Choroid plexus epithelial cell (primary cell): ENCODE results near the gene SLC2A5.

Experiments used
- DNase-seq: peaks from one replicate; pipeline ENCODE4 v3.0.0-alpha.2; 2010; ENCODE audit warnings: low read depth
- H3K4me3 ChIP-seq: 2 replicates; pipeline ENCODE4 v1.5.1; 2011; ENCODE audit warnings: low read depth, mild to moderate bottlenecking, control low read depth, low read length, moderate library complexity
- CTCF ChIP-seq: conservative IDR thresholded peaks from 2 replicates; pipeline ENCODE4 v1.5.1; 2011; ENCODE audit warnings: low read depth, mild to moderate bottlenecking, control low read depth, inconsistent platforms, low read length, moderate library complexity

Gene SLC2A5

GRCh38 chr1:9069326-9070100 lies at the start of gene SLC2A5:
SLC2A5 (minus strand) TSS chr1:9069635; CDS start chr1:9069536, 99 bp downstream.
- no peak for TF ChIP-seq CTCF
- no peak for DNase-seq
- no peak within 1 kb of the TSS for H3K4me3 ChIP-seq

GRCh38 chr1:9118186-9118585 lies 48.8 kb upstream of the SLC2A5 start:
- no peak for TF ChIP-seq CTCF
- no peak overlapping the region for H3K4me3 ChIP-seq
- DNase-seq = no peak

- no peak overlapping the region for H3K4me3 ChIP-seq
- no peak for DNase-seq
- no peak for TF ChIP-seq CTCF
Observed at GRCh38 chr1:9115351-9116205, 46.1 kb upstream of the SLC2A5 start.

GRCh38 chr1:9112961-9113880 lies 43.8 kb upstream of the SLC2A5 start:
- TF ChIP-seq CTCF = no peak
- no peak overlapping the region for H3K4me3 ChIP-seq
- DNase-seq = no peak

- no peak overlapping the region for H3K4me3 ChIP-seq
- no peak for TF ChIP-seq CTCF
- DNase-seq = no peak
Observed at GRCh38 chr1:9111957-9112356, 42.5 kb upstream of the SLC2A5 start.

GRCh38 chr1:9111357-9111691 lies 41.9 kb upstream of the SLC2A5 start:
- no peak overlapping the region for H3K4me3 ChIP-seq
- TF ChIP-seq CTCF = no peak
- DNase-seq = no peak
